ENCODE data around the gene WDSUB1.

DNA sequence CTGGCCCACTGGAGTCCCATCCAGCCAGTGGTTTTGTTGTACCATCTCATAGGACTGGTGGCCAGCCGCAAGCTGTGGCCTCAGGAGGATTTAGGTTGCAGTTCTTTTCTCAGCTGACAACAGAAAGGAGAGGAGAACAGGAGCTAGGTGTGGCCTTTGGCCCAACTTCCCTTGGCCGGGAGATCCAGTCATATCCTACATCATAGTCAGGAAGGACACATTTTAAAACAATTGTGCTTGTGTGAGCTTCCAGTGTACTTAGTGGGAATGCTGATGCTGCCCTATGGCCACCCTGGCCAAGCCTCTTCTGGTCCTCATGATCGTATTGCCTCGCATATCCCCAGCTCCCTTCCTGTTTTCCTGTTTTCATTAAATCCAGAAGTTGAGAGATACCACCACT, 98.1 kb downstream of the WDSUB1 start:
- TF ChIP-seq, protein P1, sequence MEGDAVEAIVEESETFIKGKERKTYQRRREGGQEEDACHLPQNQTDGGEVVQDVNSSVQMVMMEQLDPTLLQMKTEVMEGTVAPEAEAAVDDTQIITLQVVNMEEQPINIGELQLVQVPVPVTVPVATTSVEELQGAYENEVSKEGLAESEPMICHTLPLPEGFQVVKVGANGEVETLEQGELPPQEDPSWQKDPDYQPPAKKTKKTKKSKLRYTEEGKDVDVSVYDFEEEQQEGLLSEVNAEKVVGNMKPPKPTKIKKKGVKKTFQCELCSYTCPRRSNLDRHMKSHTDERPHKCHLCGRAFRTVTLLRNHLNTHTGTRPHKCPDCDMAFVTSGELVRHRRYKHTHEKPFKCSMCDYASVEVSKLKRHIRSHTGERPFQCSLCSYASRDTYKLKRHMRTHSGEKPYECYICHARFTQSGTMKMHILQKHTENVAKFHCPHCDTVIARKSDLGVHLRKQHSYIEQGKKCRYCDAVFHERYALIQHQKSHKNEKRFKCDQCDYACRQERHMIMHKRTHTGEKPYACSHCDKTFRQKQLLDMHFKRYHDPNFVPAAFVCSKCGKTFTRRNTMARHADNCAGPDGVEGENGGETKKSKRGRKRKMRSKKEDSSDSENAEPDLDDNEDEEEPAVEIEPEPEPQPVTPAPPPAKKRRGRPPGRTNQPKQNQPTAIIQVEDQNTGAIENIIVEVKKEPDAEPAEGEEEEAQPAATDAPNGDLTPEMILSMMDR (conservative IDR thresholded peaks at IDR 0.05; ENCODE audit: low read length): no peak
- TF ChIP-seq EZH2phosphoT487 (IDR thresholded peaks at IDR 0.05; ENCODE audit: borderline replicate concordance, low read depth, low read length): no peak
